HL-60/S4 treated with phorbol 12-myristate 13-acetate at 8.2 ng/mL for 4 days and 3 days (cell line): ENCODE data around the gene IVNS1ABP.
"Not testable (repeated sequence)": the region's sequence is repeated elsewhere in the genome, so short reads cannot be mapped to it uniquely, and the experiment has no call there.

ENCODE experiments used
- in situ Hi-C: fragments of 300-500 bp; cut with MboI; formaldehyde crosslinking; loops from 2 replicates; pipeline ENCODE4 v1.15.0; 2022; ENCODE audit warnings: low sequenced_read_pairs

IVNS1ABP gene

DNA sequence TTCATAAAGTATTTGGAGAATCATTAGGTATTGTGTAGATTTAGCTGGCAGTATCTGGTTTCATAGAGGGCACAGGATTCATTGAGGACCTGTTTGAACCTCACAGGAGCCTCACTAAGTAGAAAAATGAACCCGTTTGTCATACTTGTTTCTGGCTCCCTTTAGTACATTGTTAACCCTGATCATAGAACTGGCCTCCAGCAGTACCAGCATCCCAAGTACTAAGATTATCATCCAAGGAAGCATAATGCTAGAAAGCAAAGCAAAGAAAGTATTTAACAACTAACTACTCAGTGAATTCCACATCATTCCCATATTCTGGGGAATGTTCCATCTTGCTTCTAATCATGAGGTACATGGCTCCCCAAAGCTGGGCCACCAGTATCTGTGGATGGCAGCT is 54.9 kb downstream of the IVNS1ABP start:
- in situ Hi-C loops: no loop called here

- in situ Hi-C loops: no loop called here
Measured at GRCh38 chr1:185260611-185261010, 56.4 kb downstream of the IVNS1ABP start.

- in situ Hi-C loops: no loop called here
Measured at GRCh38 chr1:185258676-185259075, 58.4 kb downstream of the IVNS1ABP start.

DNA sequence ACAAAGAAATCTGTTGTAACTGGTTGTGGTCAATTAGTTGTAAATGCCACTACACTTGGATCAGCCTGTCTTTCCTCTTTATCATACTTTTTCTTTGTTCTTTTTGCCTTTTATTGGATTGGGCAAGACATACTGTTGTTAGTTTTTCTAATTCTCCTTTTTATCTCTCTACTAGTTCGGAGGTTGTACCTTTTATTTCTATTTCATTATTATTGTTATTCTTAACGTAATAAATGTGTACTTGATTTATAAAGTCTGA is 59.2 kb downstream of the IVNS1ABP start:
- in situ Hi-C loops: no loop called here

GRCh38 chr1:185257116-185257949 is 59.7 kb downstream of the IVNS1ABP start:
- in situ Hi-C loops: not testable (repeated sequence)

- in situ Hi-C loops: not testable (repeated sequence)
Measured at GRCh38 chr1:185255595-185255994, 61.4 kb downstream of the IVNS1ABP start.

- in situ Hi-C loops: not testable (repeated sequence)
Measured at GRCh38 chr1:185252404-185252803, 64.6 kb downstream of the IVNS1ABP start.

DNA sequence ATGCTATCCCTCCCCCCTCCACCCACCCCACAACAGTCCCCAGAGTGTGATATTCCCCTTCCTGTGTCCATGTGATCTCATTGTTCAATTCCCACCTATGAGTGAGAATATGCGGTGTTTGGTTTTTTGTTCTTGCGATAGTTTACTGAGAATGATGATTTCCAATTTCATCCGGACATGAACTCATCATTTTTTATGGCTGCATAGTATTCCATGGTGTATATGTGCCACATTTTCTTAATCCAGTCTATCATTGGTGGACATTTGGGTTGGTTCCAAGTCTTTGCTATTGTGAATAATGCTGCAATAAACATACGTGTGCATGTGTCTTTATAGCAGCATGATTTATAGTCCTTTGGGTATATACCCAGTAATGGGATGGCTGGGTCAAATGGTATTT is 65.1 kb downstream of the IVNS1ABP start:
- in situ Hi-C loops: not testable (repeated sequence)

DNA sequence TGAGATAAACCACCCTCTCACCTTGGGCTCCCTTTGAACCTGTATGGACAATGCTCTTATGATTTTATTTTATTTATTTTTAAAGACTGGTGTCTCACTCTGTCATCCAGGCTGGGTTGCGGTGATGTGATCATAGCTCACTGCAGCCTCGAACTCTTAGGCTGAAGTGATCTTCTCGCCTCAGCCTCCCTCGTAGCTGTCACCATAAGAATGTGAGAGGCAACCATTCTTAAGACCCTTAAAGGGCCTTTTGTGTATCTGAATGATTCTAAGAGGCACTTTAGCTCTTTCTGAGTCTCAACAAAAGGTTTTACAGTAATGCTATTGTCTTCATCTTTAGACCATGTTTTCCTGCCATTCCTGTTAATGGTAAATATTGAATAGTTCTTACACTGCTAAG is 67.0 kb downstream of the IVNS1ABP start:
- in situ Hi-C loops: no loop called here

DNA sequence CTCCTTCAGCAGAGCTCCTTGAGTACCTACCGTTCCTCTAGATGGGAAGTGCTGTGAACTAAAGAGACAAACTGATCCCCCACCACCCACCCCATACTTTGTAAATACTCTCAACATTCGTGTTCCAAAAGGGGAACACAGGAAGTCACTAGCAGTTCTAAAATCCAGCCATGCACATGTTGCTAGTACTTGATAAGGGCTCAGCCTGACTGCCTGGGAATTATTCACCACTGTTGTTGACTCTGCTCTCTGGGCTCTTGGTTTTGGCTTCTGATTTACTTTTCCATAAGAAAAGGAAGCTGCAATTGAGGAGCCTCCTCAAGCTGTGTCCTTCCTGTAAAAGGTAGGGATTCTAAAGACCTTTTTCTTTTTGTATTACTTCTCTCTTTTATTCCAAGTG is 67.5 kb downstream of the IVNS1ABP start:
- in situ Hi-C loops: no loop called here
